SIG-M5 (cell line): ENCODE results near the gene CMTM4.
"Not testable (repeated sequence)": the region's sequence is repeated elsewhere in the genome, so short reads cannot be mapped to it uniquely, and the experiment has no call there.

ENCODE experiments used
- DNase-seq: peaks from one replicate; lab custom pipeline; 2025; lab: John Stamatoyannopoulos, UW

The CMTM4 gene

GRCh38 chr16:66705790-66706505 lies 9.4 kb upstream of the CMTM4 start:
- DNase-seq, result no peak

- no peak for DNase-seq
Observed at GRCh38 chr16:66703406-66704215, 7.1 kb upstream of the CMTM4 start.

GRCh38 chr16:66701516-66701915 lies 5.0 kb upstream of the CMTM4 start:
- no peak for DNase-seq

GRCh38 chr16:66701026-66701425 lies 4.5 kb upstream of the CMTM4 start:
- DNase-seq, result no peak

GRCh38 chr16:66699898-66700297 lies 3.4 kb upstream of the CMTM4 start:
- DNase-seq, result no peak

GRCh38 chr16:66698046-66698445 lies 1.5 kb upstream of the CMTM4 start:
- no peak for DNase-seq

- no peak for DNase-seq
Observed at GRCh38 chr16:66695935-66696668, 441 bp downstream of the CMTM4 start.

- DNase-seq, result no peak
Observed at GRCh38 chr16:66695471-66695934, 1.0 kb downstream of the CMTM4 start.

GRCh38 chr16:66693149-66693548 lies 3.4 kb downstream of the CMTM4 start:
- no peak for DNase-seq

- no peak for DNase-seq
Observed at GRCh38 chr16:66692341-66692740, 4.2 kb downstream of the CMTM4 start.

GRCh38 chr16:66691234-66691633 lies 5.3 kb downstream of the CMTM4 start:
- no peak for DNase-seq

GRCh38 chr16:66690106-66690847 lies 6.3 kb downstream of the CMTM4 start:
- no peak for DNase-seq

- no peak for DNase-seq
Observed at GRCh38 chr16:66689282-66689681, 7.3 kb downstream of the CMTM4 start.

GRCh38 chr16:66687906-66688625 lies 8.5 kb downstream of the CMTM4 start:
- DNase-seq, result no peak

GRCh38 chr16:66685501-66686115 lies 10.9 kb downstream of the CMTM4 start:
- DNase-seq, result not testable (repeated sequence)

- DNase-seq, result no peak
Observed at GRCh38 chr16:66682271-66682670, 14.3 kb downstream of the CMTM4 start.

- DNase-seq, result no peak
Observed at GRCh38 chr16:66681676-66682075, 14.9 kb downstream of the CMTM4 start.

- DNase-seq, result no peak
Observed at GRCh38 chr16:66678337-66678736, 18.2 kb downstream of the CMTM4 start.

- no peak for DNase-seq
Observed at GRCh38 chr16:66677836-66678235, 18.7 kb downstream of the CMTM4 start.

GRCh38 chr16:66677179-66677578 lies 19.4 kb downstream of the CMTM4 start:
- DNase-seq, result no peak

GRCh38 chr16:66676599-66676998 lies 19.9 kb downstream of the CMTM4 start:
- DNase-seq, result no peak
